Measurements from ENCODE around the gene ELL2. TPM values are rescaled to one million over a fixed set of nuclear protein-coding genes. Genes with fewer than 3 reads are reported as not detected.

Gene ELL2
- total and polyA plus RNA-seq, 2 of the 13 experiments (the other 11 are each of a cell fraction or from before 2014, with no cell fraction given) = 78.9 to 97.1 TPM

GRCh38 chr5:95864944-95865504 is 96.6 kb downstream of the ELL2 start (continued):
- TF ChIP-seq RFX5 (IDR thresholded peaks at IDR 0.05; ENCODE audit: low read depth, low read length) (peak; percentile 2; the same call in 1 of the 2 replicates), ARID4A (CRISPR knock-in tag; IDR thresholded peaks at IDR 0.05; ENCODE audit: borderline replicate concordance) (peak; percentile 67; the same call in 1 of the 2 replicates), ZNF326 (CRISPR knock-in tag; IDR thresholded peaks at IDR 0.05; ENCODE audit: borderline replicate concordance) (no peak), SIN3B (IDR thresholded peaks at IDR 0.05; ENCODE audit: low read length) (no peak), POLR2A (IDR thresholded peaks at IDR 0.05; ENCODE audit: insufficient read depth in 1 of 2, low read depth in 2 of 2, low read length in 2 of 2) (peak; percentile 54 to 73; a peak in 3 of 4 replicates), ZNF430 (CRISPR knock-in tag; IDR thresholded peaks at IDR 0.05) (peak; percentile 72; the same call in 1 of the 2 replicates), PHF8 (CRISPR knock-in tag; IDR thresholded peaks at IDR 0.05) (no peak; the same call in 1 of the 2 replicates), STAG1 (CRISPR knock-in tag; IDR thresholded peaks at IDR 0.05) (peak; percentile 21), EP300 (IDR thresholded peaks at IDR 0.05; ENCODE audit: low read depth in 2 of 2, low read length in 2 of 2) (peak; percentile 48 to 89; a peak in 2 of 4 replicates), EP300 (CRISPR knock-in tag; IDR thresholded peaks at IDR 0.05; ENCODE audit: borderline replicate concordance) (peak; percentile 81), ZNF674 (CRISPR knock-in tag; IDR thresholded peaks at IDR 0.05; ENCODE audit: low read depth) (no peak)
- TF ChIP-seq, protein P1, sequence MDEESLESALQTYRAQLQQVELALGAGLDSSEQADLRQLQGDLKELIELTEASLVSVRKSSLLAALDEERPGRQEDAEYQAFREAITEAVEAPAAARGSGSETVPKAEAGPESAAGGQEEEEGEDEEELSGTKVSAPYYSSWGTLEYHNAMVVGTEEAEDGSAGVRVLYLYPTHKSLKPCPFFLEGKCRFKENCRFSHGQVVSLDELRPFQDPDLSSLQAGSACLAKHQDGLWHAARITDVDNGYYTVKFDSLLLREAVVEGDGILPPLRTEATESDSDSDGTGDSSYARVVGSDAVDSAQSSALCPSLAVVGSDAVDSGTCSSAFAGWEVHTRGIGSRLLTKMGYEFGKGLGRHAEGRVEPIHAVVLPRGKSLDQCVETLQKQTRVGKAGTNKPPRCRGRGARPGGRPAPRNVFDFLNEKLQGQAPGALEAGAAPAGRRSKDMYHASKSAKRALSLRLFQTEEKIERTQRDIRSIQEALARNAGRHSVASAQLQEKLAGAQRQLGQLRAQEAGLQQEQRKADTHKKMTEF (CRISPR knock-in tag; IDR thresholded peaks at IDR 0.05) = peak; percentile 84
- TF ChIP-seq, protein P2, sequence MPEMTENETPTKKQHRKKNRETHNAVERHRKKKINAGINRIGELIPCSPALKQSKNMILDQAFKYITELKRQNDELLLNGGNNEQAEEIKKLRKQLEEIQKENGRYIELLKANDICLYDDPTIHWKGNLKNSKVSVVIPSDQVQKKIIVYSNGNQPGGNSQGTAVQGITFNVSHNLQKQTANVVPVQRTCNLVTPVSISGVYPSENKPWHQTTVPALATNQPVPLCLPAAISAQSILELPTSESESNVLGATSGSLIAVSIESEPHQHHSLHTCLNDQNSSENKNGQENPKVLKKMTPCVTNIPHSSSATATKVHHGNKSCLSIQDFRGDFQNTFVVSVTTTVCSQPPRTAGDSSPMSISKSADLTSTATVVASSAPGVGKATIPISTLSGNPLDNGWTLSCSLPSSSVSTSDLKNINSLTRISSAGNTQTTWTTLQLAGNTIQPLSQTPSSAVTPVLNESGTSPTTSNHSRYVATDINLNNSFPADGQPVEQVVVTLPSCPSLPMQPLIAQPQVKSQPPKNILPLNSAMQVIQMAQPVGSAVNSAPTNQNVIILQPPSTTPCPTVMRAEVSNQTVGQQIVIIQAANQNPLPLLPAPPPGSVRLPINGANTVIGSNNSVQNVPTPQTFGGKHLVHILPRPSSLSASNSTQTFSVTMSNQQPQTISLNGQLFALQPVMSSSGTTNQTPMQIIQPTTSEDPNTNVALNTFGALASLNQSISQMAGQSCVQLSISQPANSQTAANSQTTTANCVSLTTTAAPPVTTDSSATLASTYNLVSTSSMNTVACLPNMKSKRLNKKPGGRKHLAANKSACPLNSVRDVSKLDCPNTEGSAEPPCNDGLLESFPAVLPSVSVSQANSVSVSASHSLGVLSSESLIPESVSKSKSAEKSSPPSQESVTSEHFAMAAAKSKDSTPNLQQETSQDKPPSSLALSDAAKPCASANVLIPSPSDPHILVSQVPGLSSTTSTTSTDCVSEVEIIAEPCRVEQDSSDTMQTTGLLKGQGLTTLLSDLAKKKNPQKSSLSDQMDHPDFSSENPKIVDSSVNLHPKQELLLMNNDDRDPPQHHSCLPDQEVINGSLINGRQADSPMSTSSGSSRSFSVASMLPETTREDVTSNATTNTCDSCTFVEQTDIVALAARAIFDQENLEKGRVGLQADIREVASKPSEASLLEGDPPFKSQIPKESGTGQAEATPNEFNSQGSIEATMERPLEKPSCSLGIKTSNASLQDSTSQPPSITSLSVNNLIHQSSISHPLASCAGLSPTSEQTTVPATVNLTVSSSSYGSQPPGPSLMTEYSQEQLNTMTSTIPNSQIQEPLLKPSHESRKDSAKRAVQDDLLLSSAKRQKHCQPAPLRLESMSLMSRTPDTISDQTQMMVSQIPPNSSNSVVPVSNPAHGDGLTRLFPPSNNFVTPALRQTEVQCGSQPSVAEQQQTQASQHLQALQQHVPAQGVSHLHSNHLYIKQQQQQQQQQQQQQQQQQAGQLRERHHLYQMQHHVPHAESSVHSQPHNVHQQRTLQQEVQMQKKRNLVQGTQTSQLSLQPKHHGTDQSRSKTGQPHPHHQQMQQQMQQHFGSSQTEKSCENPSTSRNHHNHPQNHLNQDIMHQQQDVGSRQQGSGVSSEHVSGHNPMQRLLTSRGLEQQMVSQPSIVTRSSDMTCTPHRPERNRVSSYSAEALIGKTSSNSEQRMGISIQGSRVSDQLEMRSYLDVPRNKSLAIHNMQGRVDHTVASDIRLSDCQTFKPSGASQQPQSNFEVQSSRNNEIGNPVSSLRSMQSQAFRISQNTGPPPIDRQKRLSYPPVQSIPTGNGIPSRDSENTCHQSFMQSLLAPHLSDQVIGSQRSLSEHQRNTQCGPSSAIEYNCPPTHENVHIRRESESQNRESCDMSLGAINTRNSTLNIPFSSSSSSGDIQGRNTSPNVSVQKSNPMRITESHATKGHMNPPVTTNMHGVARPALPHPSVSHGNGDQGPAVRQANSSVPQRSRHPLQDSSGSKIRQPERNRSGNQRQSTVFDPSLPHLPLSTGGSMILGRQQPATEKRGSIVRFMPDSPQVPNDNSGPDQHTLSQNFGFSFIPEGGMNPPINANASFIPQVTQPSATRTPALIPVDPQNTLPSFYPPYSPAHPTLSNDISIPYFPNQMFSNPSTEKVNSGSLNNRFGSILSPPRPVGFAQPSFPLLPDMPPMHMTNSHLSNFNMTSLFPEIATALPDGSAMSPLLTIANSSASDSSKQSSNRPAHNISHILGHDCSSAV (CRISPR knock-in tag; IDR thresholded peaks at IDR 0.05; ENCODE audit: borderline replicate concordance) = no peak

Measured in HepG2 (cell line).